HCT116 (cell line): ENCODE data around the gene ZNF155. TPM values are rescaled to one million over a fixed set of nuclear protein-coding genes. Genes with fewer than 3 reads are reported as not detected.

Experiments used
- ATAC-seq: fragments of 200-7000 bp; cut with Tn5 transposase; 2 replicates; pipeline ENCODE4 v1.9.1; 2020; ENCODE audit warnings: mild to moderate bottlenecking, moderate library complexity
- BruUV-seq: library from RNA; stranded (reverse); fragments of 400-500 nt; replicated peaks from 2 replicates; lab custom pipeline; 2021; lab: Mats Ljungman, UMichigan
- CTCF ChIA-PET: fragments of 300-600 bp; sonication (Branson Sonifier 250); formaldehyde crosslinking; loops from one replicate; lab custom pipeline; 2021; ENCODE audit warnings: antibody characterized with exemption; lab: Charles Lee
- POLR2A ChIA-PET: fragments of 300-600, 350-600 bp; sonication (Branson Sonifier 250); formaldehyde crosslinking; loops from one replicate; lab custom pipeline; 2021; ENCODE audit warnings: antibody characterized with exemption; lab: Charles Lee
- RAD21 ChIA-PET, 2 experiments: fragments of 300-600 bp; sonication (Branson Sonifier 250); formaldehyde crosslinking; loops; one replicate each; lab custom pipeline; 2023; ENCODE audit warnings: low total read pairs in 2 of 2; ENCODE audit not compliant: uncharacterized antibody in 2 of 2, unreplicated experiment in 2 of 2, low non-redundant PET in 1 of 2; lab: Charles Lee
- DNase-seq: peaks from one replicate; pipeline ENCODE4 v3.0.0-alpha.2; 2010; ENCODE audit warnings: low read depth, low spot score
- H2AFZ ChIP-seq: fragments of 200-600 bp; shearing (Covaris generic), sonication (generic); 2 replicates; pipeline ENCODE4 v1.6.1; 2017; ENCODE audit warnings: low read depth, mixed run types, mixed read lengths, antibody characterized with exemption, low read length; ENCODE audit not compliant: poor library complexity, severe bottlenecking
- H3K27ac ChIP-seq: 2 replicates; pipeline ENCODE4 v1.5.1; 2012; ENCODE audit warnings: low read depth, low read length
- H3K27me3 ChIP-seq: fragments of 200-600 bp; sonication (generic); 2 replicates; pipeline ENCODE4 v1.6.1; 2016; ENCODE audit warnings: mixed run types, low read length, mixed read lengths; ENCODE audit not compliant: insufficient read depth
- H3K36me3 ChIP-seq, 2 experiments: fragments of 200-500 bp in 1 of 2; fragments of 200-600 bp in 1 of 2; sonication (Bioruptor generic) in 1 of 2; sonication (generic) in 1 of 2; 2 replicates each; pipeline versions ENCODE4 v1.5.1 to v1.6.1; 2014 to 2016; ENCODE audit warnings: low read length in 2 of 2, inconsistent platforms in 1 of 2, mixed read lengths in 1 of 2, mixed run types in 1 of 2; ENCODE audit not compliant: insufficient read depth in 2 of 2, control insufficient read depth in 1 of 2
- H3K4me1 ChIP-seq, 2 experiments: fragments of 200-600 bp in 1 of 2; sonication (generic) in 1 of 2; 2 replicates each; pipeline versions ENCODE4 v1.5.1 to v1.6.1; 2012 to 2017; ENCODE audit warnings: low read length in 2 of 2, inconsistent platforms in 1 of 2, mild to moderate bottlenecking in 1 of 2, mixed read lengths in 1 of 2, mixed run types in 1 of 2, moderate library complexity in 1 of 2; ENCODE audit not compliant: insufficient read depth in 2 of 2, control insufficient read depth in 1 of 2
- H3K4me2 ChIP-seq: fragments of 200-600 bp; sonication (generic); 2 replicates; pipeline ENCODE4 v1.6.1; 2017; ENCODE audit warnings: mixed run types, low read length, mixed read lengths
- H3K4me3 ChIP-seq, 2 experiments: fragments of 200-600 bp in 1 of 2; sonication (generic) in 1 of 2; replicated peaks in 1 of 2; 2 replicates each; pipeline ENCODE4 v1.5.1; 2011 to 2016; ENCODE audit warnings: low read length in 2 of 2, control low read depth in 1 of 2, low read depth in 1 of 2, mild to moderate bottlenecking in 1 of 2, mixed read lengths in 1 of 2, mixed run types in 1 of 2
- H3K79me2 ChIP-seq: fragments of 200-600 bp; sonication (generic); 2 replicates; pipeline ENCODE4 v1.6.1; 2017; ENCODE audit warnings: mild to moderate bottlenecking, mixed run types, low read length, moderate library complexity, mixed read lengths; ENCODE audit not compliant: insufficient read depth
- H3K9ac ChIP-seq: fragments of 200-600 bp; sonication (generic); 2 replicates; pipeline ENCODE4 v1.6.1; 2016; ENCODE audit warnings: low read length, mixed read lengths
- H3K9me2 ChIP-seq: fragments of 200-600 bp; sonication (generic), shearing (Covaris generic); 2 replicates; pipeline ENCODE4 v1.6.1; 2017; ENCODE audit warnings: mixed run types, mild to moderate bottlenecking, moderate library complexity; ENCODE audit not compliant: insufficient read depth
- H3K9me3 ChIP-seq, 2 experiments: fragments of 200-500 bp in 1 of 2; fragments of 200-600 bp in 1 of 2; sonication (Bioruptor generic) in 1 of 2; sonication (generic) in 1 of 2; 2 replicates each; pipeline ENCODE4 v1.6.1; 2014 to 2017; ENCODE audit warnings: low read length in 2 of 2, mixed read lengths in 2 of 2, inconsistent platforms in 1 of 2, low read depth in 1 of 2, mild to moderate bottlenecking in 1 of 2, mixed run types in 1 of 2, moderate library complexity in 1 of 2; ENCODE audit not compliant: control insufficient read depth in 1 of 2, insufficient read depth in 1 of 2
- H4K20me1 ChIP-seq: fragments of 200-600 bp; sonication (generic), shearing (Covaris generic); 2 replicates; pipeline ENCODE4 v1.6.1; 2017; ENCODE audit warnings: mixed run types, mild to moderate bottlenecking, moderate library complexity; ENCODE audit not compliant: insufficient read depth
- CBX3 ChIP-seq: IDR thresholded peaks from 2 replicates; pipeline ENCODE4 v1.6.1; 2012; ENCODE audit warnings: low read depth
- CEBPB ChIP-seq: IDR thresholded peaks from 2 replicates; pipeline ENCODE4 v1.6.1; 2012; ENCODE audit warnings: low read depth
- EGR1 ChIP-seq: IDR thresholded peaks from 2 replicates; pipeline ENCODE4 v1.6.1; 2012; ENCODE audit warnings: low read depth
- ELF1 ChIP-seq: IDR thresholded peaks from 2 replicates; pipeline ENCODE4 v1.6.1; 2012; ENCODE audit warnings: low read depth, borderline replicate concordance
- EZH2 ChIP-seq: fragments of 200-600 bp; sonication (generic); IDR thresholded peaks from 2 replicates; pipeline ENCODE4 v1.6.1; 2017; ENCODE audit warnings: antibody characterized with exemption, mixed run types
- EZH2phosphoT487 ChIP-seq: fragments of 200-600 bp; IDR thresholded peaks from 2 replicates; pipeline ENCODE4 v1.6.1; 2018; ENCODE audit warnings: antibody characterized with exemption, borderline replicate concordance
- FOSL1 ChIP-seq: IDR thresholded peaks from 2 replicates; pipeline ENCODE4 v1.6.1; 2012; ENCODE audit warnings: low read depth
- JUND ChIP-seq: IDR thresholded peaks from 2 replicates; pipeline ENCODE4 v1.6.1; 2012
- MAX ChIP-seq: IDR thresholded peaks from 2 replicates; pipeline ENCODE4 v1.6.1; 2012
- POLR2A ChIP-seq: IDR thresholded peaks from 2 replicates; pipeline ENCODE4 v1.7.0; 2011; ENCODE audit warnings: borderline replicate concordance; ENCODE audit not compliant: insufficient read depth, insufficient read length; ENCODE audit errors: extremely low read depth
- SRF ChIP-seq: IDR thresholded peaks from 2 replicates; pipeline ENCODE4 v1.6.1; 2012; ENCODE audit warnings: low read depth
- TCF7L2 ChIP-seq: IDR thresholded peaks from 2 replicates; pipeline ENCODE4 v1.7.0; 2011; ENCODE audit warnings: borderline replicate concordance, inconsistent platforms; ENCODE audit not compliant: insufficient read depth, insufficient read length; ENCODE audit errors: extremely low read depth
- YY1 ChIP-seq: IDR thresholded peaks from 2 replicates; pipeline ENCODE4 v1.6.1; 2011; ENCODE audit warnings: low read length, low read depth, moderate library complexity, mild to moderate bottlenecking; ENCODE audit not compliant: insufficient replicate concordance; ENCODE audit errors: extremely low read depth
- ZBTB33 ChIP-seq: IDR thresholded peaks from 2 replicates; pipeline ENCODE4 v1.6.1; 2011; ENCODE audit warnings: mild to moderate bottlenecking, low read length, moderate library complexity; ENCODE audit not compliant: insufficient replicate concordance; ENCODE audit errors: extremely low read depth
- ZFX ChIP-seq: fragments of 450-650 bp; IDR thresholded peaks from 2 replicates; pipeline ENCODE4 v1.6.1; 2017
- ZNF274 ChIP-seq: fragments of 200-500 bp; sonication (Bioruptor generic); IDR thresholded peaks from 2 replicates; pipeline ENCODE4 v1.6.1; 2014; ENCODE audit warnings: mild to moderate bottlenecking, low read depth, low read length, inconsistent platforms
- intact Hi-C: fragments of 100-400 bp; cut with micrococcal nuclease; formaldehyde crosslinking; loops from 2 replicates; pipeline ENCODE4 v1.10.0; 2022
- total RNA-seq: library from RNA; stranded (reverse); gene quantifications from one replicate; pipeline ENCODE4 v1.2.1, GENCODE V29; 2021; ENCODE audit not compliant: unreplicated experiment
- TF ChIP-seq, protein P1 (sequence below), 3 experiments: fragments of 200-600 bp in 1 of 3; sonication (generic) in 1 of 3; IDR thresholded peaks in 2 of 3; conservative IDR thresholded peaks in 1 of 3; 2 replicates each; pipeline ENCODE4 v1.5.1; 2012 to 2017; ENCODE audit warnings: low read depth in 2 of 3, low read length in 2 of 3, antibody characterized with exemption in 1 of 3, borderline replicate concordance in 1 of 3, control low read depth in 1 of 3, mild to moderate bottlenecking in 1 of 3, mixed read lengths in 1 of 3, mixed run types in 1 of 3, moderate library complexity in 1 of 3; ENCODE audit not compliant: insufficient read depth in 1 of 3

Gene ZNF155
- total RNA-seq, 1 experiment from 2014 or later: 2.2 TPM

DNA sequence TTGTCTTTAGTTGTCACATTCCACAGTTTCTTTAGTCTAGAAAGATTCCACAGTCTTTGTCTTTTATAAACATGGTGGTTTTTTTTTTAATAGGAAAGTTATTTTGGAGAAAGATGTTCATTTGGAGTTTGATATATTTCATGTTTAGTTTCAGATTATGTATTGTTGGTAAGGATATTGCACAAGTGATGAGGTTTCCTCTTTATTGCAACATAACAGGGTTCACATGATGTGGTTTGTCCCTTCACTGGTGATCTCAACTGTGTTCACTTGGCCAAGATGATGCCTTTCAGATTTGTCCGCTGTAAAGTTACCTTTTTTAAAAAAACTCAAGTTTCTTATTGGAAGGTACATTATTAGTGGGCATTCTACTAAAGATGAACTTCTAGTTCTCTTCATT, 22.0 kb downstream of the ZNF155 start:
- H3K4me3 ChIP-seq: no peak overlapping the region
- no peak for TF ChIP-seq ELF1
- TF ChIP-seq CEBPB: no peak
- TF ChIP-seq SRF: no peak
- TF ChIP-seq YY1: no peak
- no peak for TF ChIP-seq TCF7L2
- no peak for TF ChIP-seq EZH2
- TF ChIP-seq, protein P1, sequence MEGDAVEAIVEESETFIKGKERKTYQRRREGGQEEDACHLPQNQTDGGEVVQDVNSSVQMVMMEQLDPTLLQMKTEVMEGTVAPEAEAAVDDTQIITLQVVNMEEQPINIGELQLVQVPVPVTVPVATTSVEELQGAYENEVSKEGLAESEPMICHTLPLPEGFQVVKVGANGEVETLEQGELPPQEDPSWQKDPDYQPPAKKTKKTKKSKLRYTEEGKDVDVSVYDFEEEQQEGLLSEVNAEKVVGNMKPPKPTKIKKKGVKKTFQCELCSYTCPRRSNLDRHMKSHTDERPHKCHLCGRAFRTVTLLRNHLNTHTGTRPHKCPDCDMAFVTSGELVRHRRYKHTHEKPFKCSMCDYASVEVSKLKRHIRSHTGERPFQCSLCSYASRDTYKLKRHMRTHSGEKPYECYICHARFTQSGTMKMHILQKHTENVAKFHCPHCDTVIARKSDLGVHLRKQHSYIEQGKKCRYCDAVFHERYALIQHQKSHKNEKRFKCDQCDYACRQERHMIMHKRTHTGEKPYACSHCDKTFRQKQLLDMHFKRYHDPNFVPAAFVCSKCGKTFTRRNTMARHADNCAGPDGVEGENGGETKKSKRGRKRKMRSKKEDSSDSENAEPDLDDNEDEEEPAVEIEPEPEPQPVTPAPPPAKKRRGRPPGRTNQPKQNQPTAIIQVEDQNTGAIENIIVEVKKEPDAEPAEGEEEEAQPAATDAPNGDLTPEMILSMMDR (IDR thresholded peaks at IDR 0.05 in 2 of 3, conservative IDR thresholded peaks at IDR 0.05 in 1 of 3; ENCODE audit: borderline replicate concordance in 1 of 3, insufficient read depth in 1 of 3, low read depth in 2 of 3, low read length in 2 of 3): no peak
- BruUV-seq: no TSS peak
- DNase-seq: no peak
- ChIA-PET CTCF (no interaction called here), POLR2A (no interaction called here), RAD21 (no interaction called here)
- intact Hi-C loops: no loop called here
- no peak overlapping the region for H3K4me2 ChIP-seq
- ATAC-seq: no peak
- H3K9me2 ChIP-seq: no peaks in the 10 kb centered on the region
- H3K4me1 ChIP-seq: peaks cover 0 to 13% of the 10 kb centered on the region in 2 experiments; a peak in 2 of 4 replicates
- no peak overlapping the region for H3K27ac ChIP-seq
- H3K9ac ChIP-seq: no peak overlapping the region
- no peaks in the 10 kb centered on the region for H3K27me3 ChIP-seq
- H3K36me3 ChIP-seq: peaks cover 14 to 24% of the 10 kb centered on the region in 2 experiments
- no peak overlapping the region for H2AFZ ChIP-seq
- H3K79me2 ChIP-seq: no peaks in the 10 kb centered on the region; the same call in 1 of the 2 replicates
- peaks cover 7 to 10% of the 10 kb centered on the region in 2 experiments; a peak in 3 of 4 replicates for H3K9me3 ChIP-seq
- H4K20me1 ChIP-seq: no peaks in the 10 kb centered on the region

DNA sequence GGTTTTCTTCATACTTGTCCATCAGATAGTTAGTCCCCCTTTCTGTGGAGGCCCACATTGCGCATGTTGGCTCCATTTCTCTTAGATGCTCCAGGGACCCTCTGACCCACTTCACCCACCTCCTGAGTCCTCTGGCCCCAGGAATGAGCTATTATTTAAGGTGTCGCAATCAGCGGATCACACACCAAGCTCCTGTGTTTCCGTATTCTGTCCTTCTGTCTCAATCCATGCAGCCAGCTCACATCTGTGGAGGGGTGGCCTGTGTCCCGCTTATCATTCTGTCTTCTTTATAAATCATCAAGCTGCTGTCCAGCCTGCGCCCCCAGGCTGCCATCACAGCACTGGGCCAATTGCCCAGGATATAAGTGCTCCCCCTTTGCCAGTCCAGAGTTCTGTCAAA, 23.5 kb downstream of the ZNF155 start:
- H3K4me1 ChIP-seq: peaks cover 0 to 9% of the 10 kb centered on the region in 2 experiments; a peak in 2 of 4 replicates
- no peaks in the 10 kb centered on the region for H3K27me3 ChIP-seq
- intact Hi-C loops: no loop called here
- no peaks in the 10 kb centered on the region for H3K9me2 ChIP-seq
- CTCF ChIA-PET: no interaction called here
- BruUV-seq: no TSS peak
- H3K9me3 ChIP-seq: peaks cover 13% of the 10 kb centered on the region in 2 experiments; a peak in 3 of 4 replicates
- H3K36me3 ChIP-seq: peaks cover 14 to 32% of the 10 kb centered on the region in 2 experiments
- POLR2A ChIA-PET: no interaction called here
- H3K4me2 ChIP-seq: no peak overlapping the region
- no peak overlapping the region for H3K9ac ChIP-seq
- H3K79me2 ChIP-seq: no peaks in the 10 kb centered on the region; the same call in 1 of the 2 replicates
- RAD21 ChIA-PET: no interaction called here
- TF ChIP-seq ZBTB33 (no peak), YY1 (no peak), MAX (no peak), CBX3 (no peak), EZH2phosphoT487 (no peak), FOSL1 (no peak), EGR1 (no peak), ZFX (no peak), POLR2A (no peak), EZH2 (no peak), JUND (no peak), ZNF274 (no peak)
- no peak overlapping the region for H3K4me3 ChIP-seq
- H2AFZ ChIP-seq: no peak overlapping the region
- DNase-seq: no peak
- no peak for ATAC-seq
- H3K27ac ChIP-seq: no peak overlapping the region
- no peaks in the 10 kb centered on the region for H4K20me1 ChIP-seq
